K562 (cell line): ENCODE results near the gene SMIM17. TPM values are rescaled to one million over a fixed set of nuclear protein-coding genes. Genes with fewer than 3 reads are reported as not detected.

Experiments
- ARID1B ChIP-seq: fragments of 450-650 bp; IDR thresholded peaks from 2 replicates; pipeline ENCODE4 v1.6.1; 2016; ENCODE audit warnings: antibody characterized with exemption, mild to moderate bottlenecking, inconsistent platforms
- ATF1 ChIP-seq, 2 experiments: fragments of 450-650 bp in 1 of 2; IDR thresholded peaks; 2 replicates each; pipeline ENCODE4 v1.6.1; 2016; ENCODE audit warnings: missing compliant biosample characterization in 1 of 2, missing genetic modification characterization in 1 of 2
- GATAD2B ChIP-seq: fragments of 450-650 bp; IDR thresholded peaks from 2 replicates; pipeline ENCODE4 v1.6.1; 2017; ENCODE audit warnings: mild to moderate bottlenecking, borderline replicate concordance
- HDAC3 ChIP-seq: fragments of 450-650 bp; IDR thresholded peaks from 2 replicates; pipeline ENCODE4 v1.6.1; 2018; ENCODE audit warnings: borderline replicate concordance, mild to moderate bottlenecking, moderate library complexity; ENCODE audit not compliant: partially characterized antibody
- HES1 ChIP-seq: fragments of 450-650 bp; IDR thresholded peaks from 2 replicates; pipeline ENCODE4 v1.6.1; 2016; ENCODE audit warnings: low read depth, mild to moderate bottlenecking, moderate library complexity
- MYBL2 ChIP-seq, 2 experiments: fragments of 450-650 bp in 1 of 2; sonication (generic) in 1 of 2; formaldehyde crosslinking in 1 of 2; IDR thresholded peaks; 2 replicates each; pipeline versions ENCODE4 v1.6.1 to v1.8.1; 2017 to 2022; ENCODE audit warnings: borderline replicate concordance in 1 of 2, inconsistent platforms in 1 of 2, low read depth in 1 of 2, mild to moderate bottlenecking in 1 of 2, missing genetic modification reagents in 1 of 2, moderate library complexity in 1 of 2
- PRDM10 ChIP-seq: fragments of 450-650 bp; IDR thresholded peaks from 2 replicates; pipeline ENCODE4 v1.6.1; 2018; ENCODE audit not compliant: partially characterized antibody
- RBM22 ChIP-seq: fragments of 200-400 bp; formaldehyde crosslinking; IDR thresholded peaks from 2 replicates; pipeline ENCODE4 v1.6.1; 2018; ENCODE audit warnings: low read length, low read depth; ENCODE audit not compliant: poor library complexity, severe bottlenecking
- SMARCB1 ChIP-seq: IDR thresholded peaks from 2 replicates; pipeline ENCODE4 v1.6.1; 2011; ENCODE audit warnings: improper control_type of control experiment, low read depth; ENCODE audit not compliant: insufficient read length
- SP2 ChIP-seq: IDR thresholded peaks from 2 replicates; pipeline ENCODE4 v1.6.1; 2011; ENCODE audit warnings: mild to moderate bottlenecking, low read depth, low read length, moderate library complexity; ENCODE audit not compliant: poor library complexity, severe bottlenecking; ENCODE audit errors: extremely low read depth
- USF2 ChIP-seq: sonication (generic); formaldehyde crosslinking; IDR thresholded peaks from 2 replicates; pipeline ENCODE4 v1.5.0; 2020; ENCODE audit warnings: missing genetic modification reagents
- ZBTB12 ChIP-seq: fragments of 250-450 bp; sonication (Bioruptor Pico); IDR thresholded peaks from 2 replicates; pipeline ENCODE4 v1.4.0; 2020
- ZC3H8 ChIP-seq: fragments of 450-650 bp; IDR thresholded peaks from 2 replicates; pipeline ENCODE4 v1.6.1; 2017
- ZNF12 ChIP-seq: sonication (generic); formaldehyde crosslinking; IDR thresholded peaks from 2 replicates; pipeline ENCODE4 v1.4.0; 2020; ENCODE audit warnings: mild to moderate bottlenecking, missing genetic modification reagents
- ZNF224 ChIP-seq: sonication (generic); formaldehyde crosslinking; IDR thresholded peaks from 2 replicates; pipeline ENCODE4 v1.8.0; 2022; ENCODE audit warnings: mild to moderate bottlenecking, missing genetic modification reagents
- ZNF239 ChIP-seq: fragments of 250-450 bp; sonication (Bioruptor Pico); IDR thresholded peaks from 2 replicates; pipeline ENCODE4 v1.4.0; 2020; ENCODE audit warnings: mild to moderate bottlenecking
- ZNF311 ChIP-seq: fragments of 250-450 bp; sonication (Bioruptor Pico); IDR thresholded peaks from 2 replicates; pipeline ENCODE4 v1.4.0; 2020; ENCODE audit warnings: mild to moderate bottlenecking, moderate library complexity
- ZNF316 ChIP-seq: fragments of 450-650 bp; IDR thresholded peaks from 2 replicates; pipeline ENCODE4 v1.6.1; 2016
- polyA plus RNA-seq, 8 experiments: library from polyadenylated mRNA; depleted of rRNA in 4 of 8; stranded (reverse) in 5 of 8; unstranded in 3 of 8; fragments of >200 nt; fragmentation: Nextera tagmentation in 2 of 8; fragmentation: Illumina TruSeq in 1 of 8; extraction: Ambion mirVana in 2 of 8; extraction: Trizol in 1 of 8; gene quantifications; 2 replicates each; pipeline versions ENCODE4 v1.2.1 to v1.2.3, GENCODE V29; 2011 to 2014; ENCODE audit warnings: inconsistent platforms in 1 of 8, missing spikeins in 1 of 8
- total RNA-seq, 7 experiments: library from RNA; depleted of rRNA in 6 of 7; stranded (reverse); fragments of >200 nt in 6 of 7; fragmentation: Illumina TruSeq in 2 of 7; extraction: Trizol in 2 of 7; gene quantifications; 2 replicates each; pipeline versions ENCODE4 v1.2.1 to v1.2.3, GENCODE V29; 2011 to 2021; ENCODE audit warnings: low replicate concordance in 1 of 7
- TF ChIP-seq, protein P1 (sequence below): fragments of 450-650 bp; IDR thresholded peaks from 2 replicates; pipeline ENCODE4 v1.6.1; 2016; ENCODE audit warnings: mild to moderate bottlenecking

Gene SMIM17
- total and polyA plus RNA-seq, 9 of the 15 experiments (the other 6 are each of a cell fraction or from before 2014, with no cell fraction given), result not detected

DNA sequence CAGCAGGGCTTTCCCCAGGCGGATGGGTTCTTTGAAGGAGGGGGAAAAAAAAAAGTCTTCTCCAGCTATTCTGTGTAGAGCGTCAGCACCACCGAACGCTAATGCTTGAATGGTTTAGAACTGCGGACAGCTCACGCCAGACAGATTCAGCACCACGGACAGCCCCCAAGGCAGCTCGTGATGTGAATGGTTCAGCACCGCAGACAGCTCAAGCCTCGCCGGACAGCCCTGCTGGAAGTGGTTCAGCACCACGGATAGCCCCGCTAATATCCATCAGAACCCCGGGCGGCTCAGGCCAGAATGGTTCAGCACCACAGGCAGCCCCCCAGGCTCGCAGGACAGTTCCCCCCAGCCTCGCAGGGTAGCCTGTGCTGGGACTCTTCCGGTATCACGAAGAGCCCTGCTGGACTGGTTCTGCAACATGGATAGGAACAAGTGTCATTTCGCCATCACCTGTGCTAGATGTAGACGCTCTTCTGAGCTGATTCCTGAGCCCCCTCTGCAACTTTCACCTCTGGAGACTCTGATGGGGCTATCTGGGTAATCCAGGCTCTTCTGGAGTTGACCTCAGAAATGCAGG is 4.9 kb upstream of the SMIM17 start (continued):
- no peak for TF ChIP-seq SMARCB1
- TF ChIP-seq MYBL2 (IDR thresholded peaks at IDR 0.05; ENCODE audit: low read depth), result no peak
- TF ChIP-seq MYBL2 (CRISPR knock-in tag; IDR thresholded peaks at IDR 0.05; ENCODE audit: borderline replicate concordance), result no peak
- no peak for TF ChIP-seq ZBTB12 (CRISPR knock-in tag)
- no peak for TF ChIP-seq RBM22
- TF ChIP-seq, protein P1, sequence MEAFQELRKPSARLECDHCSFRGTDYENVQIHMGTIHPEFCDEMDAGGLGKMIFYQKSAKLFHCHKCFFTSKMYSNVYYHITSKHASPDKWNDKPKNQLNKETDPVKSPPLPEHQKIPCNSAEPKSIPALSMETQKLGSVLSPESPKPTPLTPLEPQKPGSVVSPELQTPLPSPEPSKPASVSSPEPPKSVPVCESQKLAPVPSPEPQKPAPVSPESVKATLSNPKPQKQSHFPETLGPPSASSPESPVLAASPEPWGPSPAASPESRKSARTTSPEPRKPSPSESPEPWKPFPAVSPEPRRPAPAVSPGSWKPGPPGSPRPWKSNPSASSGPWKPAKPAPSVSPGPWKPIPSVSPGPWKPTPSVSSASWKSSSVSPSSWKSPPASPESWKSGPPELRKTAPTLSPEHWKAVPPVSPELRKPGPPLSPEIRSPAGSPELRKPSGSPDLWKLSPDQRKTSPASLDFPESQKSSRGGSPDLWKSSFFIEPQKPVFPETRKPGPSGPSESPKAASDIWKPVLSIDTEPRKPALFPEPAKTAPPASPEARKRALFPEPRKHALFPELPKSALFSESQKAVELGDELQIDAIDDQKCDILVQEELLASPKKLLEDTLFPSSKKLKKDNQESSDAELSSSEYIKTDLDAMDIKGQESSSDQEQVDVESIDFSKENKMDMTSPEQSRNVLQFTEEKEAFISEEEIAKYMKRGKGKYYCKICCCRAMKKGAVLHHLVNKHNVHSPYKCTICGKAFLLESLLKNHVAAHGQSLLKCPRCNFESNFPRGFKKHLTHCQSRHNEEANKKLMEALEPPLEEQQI, result 0 out of 2 replicates have a peak, but pooled peaks have one; percentile 32
- TF ChIP-seq ZC3H8, result no peak
- TF ChIP-seq SP2, result no peak
- TF ChIP-seq ZNF316, result no peak
- TF ChIP-seq ZNF12 (CRISPR knock-in tag), result peak; percentile 53; the same call in 1 of the 2 replicates
- 0 out of 2 replicates have a peak, but pooled peaks have one; percentile 39 for TF ChIP-seq ZNF311 (CRISPR knock-in tag)
- TF ChIP-seq HDAC3, result no peak
- no peak for TF ChIP-seq HES1
- TF ChIP-seq ARID1B, result no peak
- peak; percentile 59; the same call in 1 of the 2 replicates for TF ChIP-seq ZNF224 (CRISPR knock-in tag)
- no peak for TF ChIP-seq ZNF239 (CRISPR knock-in tag)
- TF ChIP-seq PRDM10, result no peak
- TF ChIP-seq ATF1 (CRISPR knock-in tag; IDR thresholded peaks at IDR 0.05), result 0 out of 2 replicates have a peak, but pooled peaks have one; percentile 16
- no peak for TF ChIP-seq ATF1 (tag; IDR thresholded peaks at IDR 0.05)
- peak; percentile 64 for TF ChIP-seq USF2
- TF ChIP-seq GATAD2B, result no peak
